Stimulated activated CD8-positive, alpha-beta memory T cell treated with anti-CD3 and anti-CD28 coated beads, Interleukin-7, amount 100 ng/mL, for 1 hour (primary cell): ENCODE data around the gene MYOCOS.

Experiments
- DNase-seq, 2 donors: peaks; one replicate each; pipeline ENCODE4 v3.0.0-alpha.2; 2020; ENCODE audit warnings: low read depth in 2 of 2

MYOCOS gene

GRCh38 chr1:171663036-171663853 is 41.2 kb downstream of the MYOCOS start:
- DNase-seq, result no peak

- no peak for DNase-seq
Observed at GRCh38 chr1:171663854-171664575, 42.0 kb downstream of the MYOCOS start.

- DNase-seq, result no peak
Observed at GRCh38 chr1:171664976-171665375, 42.9 kb downstream of the MYOCOS start.

GRCh38 chr1:171666114-171666769 is 44.2 kb downstream of the MYOCOS start:
- no peak for DNase-seq

DNA sequence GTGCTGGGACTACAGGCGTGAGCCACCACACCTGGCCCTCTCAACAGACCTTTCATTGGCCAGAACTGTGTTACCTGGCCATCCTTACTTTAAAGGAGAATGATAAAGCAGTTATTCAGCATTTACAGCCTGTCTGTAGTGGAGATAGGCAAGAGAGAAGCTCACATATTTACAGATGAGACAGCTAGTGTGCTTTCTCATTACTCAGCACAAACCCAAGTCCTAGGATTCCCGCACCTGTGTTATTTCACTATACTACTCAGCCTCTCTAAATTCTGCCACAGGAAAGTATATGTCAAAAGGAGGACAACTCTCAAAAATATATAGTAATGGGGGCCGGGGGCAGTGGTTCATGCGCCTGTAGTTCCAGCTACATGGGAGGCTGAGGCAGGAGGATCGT is 46.3 kb downstream of the MYOCOS start:
- no peak for DNase-seq

DNA sequence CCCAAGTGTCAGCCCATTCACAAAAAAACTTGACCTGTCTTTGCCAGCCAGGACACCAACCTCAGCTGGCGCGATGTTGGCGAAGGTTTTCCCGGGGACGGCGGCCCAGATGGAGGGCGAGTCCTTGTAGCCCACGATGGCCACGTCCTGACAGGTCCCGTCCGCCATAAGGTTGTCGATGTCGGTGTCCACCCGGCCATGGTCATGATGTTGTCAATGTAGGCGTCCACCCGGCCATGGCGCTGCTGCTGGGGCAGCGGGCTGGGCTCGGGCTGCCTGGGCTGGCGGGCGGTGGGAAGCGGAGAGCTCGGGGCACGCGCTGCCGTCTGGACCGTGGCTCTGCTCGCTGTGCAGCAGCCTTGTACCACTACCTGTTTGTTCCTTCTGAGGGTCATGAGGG is 48.7 kb downstream of the MYOCOS start:
- no peak for DNase-seq

- no peak for DNase-seq
Observed at GRCh38 chr1:171674431-171675405, 52.7 kb downstream of the MYOCOS start.
